GM12874 (cell line): ENCODE data around the gene AOC2.

ENCODE experiments used
- CTCF ChIP-seq: IDR thresholded peaks from 2 replicates; pipeline ENCODE4 v1.5.1; 2011; ENCODE audit warnings: low read depth, mild to moderate bottlenecking, control low read depth, low read length, moderate library complexity; ENCODE audit not compliant: insufficient read depth

Gene AOC2

DNA sequence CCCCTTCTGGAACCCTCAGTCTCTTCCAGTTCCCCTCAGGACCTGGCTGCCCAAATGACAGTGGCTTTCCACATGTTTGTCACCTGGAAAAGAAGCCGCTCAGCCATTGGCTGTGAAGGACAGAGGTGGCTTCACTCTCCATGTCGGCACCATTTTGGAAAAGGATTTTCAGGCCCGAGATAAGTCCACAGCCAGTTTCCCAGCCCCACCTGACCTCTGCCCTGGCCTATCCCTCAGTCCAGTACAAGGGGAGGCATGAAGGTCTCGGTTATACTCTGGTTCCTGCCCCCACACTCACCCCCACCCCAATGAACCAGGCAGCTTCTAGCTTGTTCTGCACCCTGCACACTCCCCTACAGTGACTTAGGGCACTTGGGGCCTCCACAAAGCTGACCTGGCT lies 21.8 kb downstream of the AOC2 start:
- TF ChIP-seq CTCF: no peak

DNA sequence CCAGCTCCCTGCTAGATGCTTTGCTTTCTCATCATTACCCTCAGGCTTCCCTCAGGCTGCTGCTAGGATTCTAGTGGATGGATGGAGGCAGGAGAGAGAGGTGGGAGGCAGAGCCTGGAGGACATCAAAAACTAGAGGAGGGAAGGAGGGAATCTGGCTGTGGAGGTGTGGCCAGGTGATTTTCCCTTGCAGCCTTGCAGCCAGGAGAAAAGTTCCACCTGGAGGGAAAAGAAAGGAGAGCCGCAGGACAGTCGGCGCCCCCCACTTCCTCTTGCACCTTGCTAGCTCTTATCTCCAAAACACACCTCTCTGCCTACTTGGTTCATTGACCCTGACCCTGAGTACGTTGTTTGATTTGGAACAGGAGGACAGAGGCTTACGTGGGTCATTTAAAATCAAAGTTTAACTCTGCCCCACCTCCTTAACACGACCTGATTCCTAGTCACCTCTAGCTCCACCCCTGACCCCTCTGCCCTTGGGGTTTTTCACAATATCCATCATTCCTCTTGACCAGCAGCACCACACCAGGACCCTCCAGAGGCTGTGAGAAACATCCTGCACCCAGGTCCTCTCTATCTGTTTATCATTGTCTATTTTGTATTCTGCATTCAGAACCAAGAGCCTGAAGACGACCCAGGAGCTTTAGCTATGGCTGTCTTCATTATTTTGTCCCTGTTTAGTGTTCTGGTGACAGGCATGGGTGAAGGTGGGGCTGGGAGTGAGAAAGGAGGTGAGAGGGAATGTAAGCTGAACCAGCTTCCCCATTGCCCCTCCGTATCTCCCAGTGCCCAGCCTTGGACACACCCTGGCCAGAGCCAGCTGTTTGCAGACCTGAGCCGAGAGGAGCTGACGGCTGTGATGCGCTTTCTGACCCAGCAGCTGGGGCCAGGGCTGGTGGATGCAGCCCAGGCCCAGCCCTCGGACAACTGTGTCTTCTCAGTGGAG lies 22.5 kb downstream of the AOC2 start:
- TF ChIP-seq CTCF: no peak

DNA sequence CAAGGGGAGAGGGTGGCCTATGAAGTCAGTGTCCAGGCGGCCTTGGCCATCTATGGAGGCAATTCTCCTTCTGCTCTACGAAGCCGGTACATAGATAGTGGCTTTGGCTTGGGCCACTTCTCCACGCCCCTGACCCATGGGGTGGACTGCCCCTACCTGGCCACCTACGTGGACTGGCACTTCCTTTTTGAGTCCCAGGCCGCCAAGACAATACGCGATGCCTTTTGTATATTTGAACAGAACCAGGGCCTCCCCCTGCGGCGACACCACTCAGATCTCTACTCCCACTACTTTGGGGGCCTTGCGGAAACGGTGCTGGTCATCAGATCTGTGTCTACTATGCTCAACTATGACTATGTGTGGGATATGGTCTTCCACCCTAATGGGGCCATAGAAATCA lies 24.0 kb downstream of the AOC2 start:
- no peak for TF ChIP-seq CTCF

DNA sequence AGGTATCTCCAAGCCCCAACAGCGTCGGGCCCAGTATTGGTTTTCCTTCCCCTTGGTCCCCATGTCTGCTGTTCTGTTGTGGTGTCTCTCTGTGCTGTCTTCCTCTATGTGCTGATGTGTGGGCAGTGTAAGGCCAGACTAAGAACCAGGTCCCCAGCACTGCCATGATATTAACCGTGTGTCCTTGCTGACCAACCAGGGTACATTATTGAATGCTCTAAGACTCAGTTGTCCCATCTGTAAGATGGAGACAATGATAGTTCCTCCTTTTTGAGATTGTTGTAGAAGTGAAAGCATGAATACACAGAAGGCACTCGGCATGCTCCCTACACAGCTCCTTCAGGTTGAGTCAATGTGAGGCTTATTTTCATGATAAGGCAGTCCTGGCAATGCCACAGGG lies 27.3 kb downstream of the AOC2 start:
- no peak for TF ChIP-seq CTCF

GRCh38 chr17:42872251-42872965 lies 28.0 kb downstream of the AOC2 start:
- TF ChIP-seq CTCF: no peak

GRCh38 chr17:42873315-42873714 lies 28.9 kb downstream of the AOC2 start:
- no peak for TF ChIP-seq CTCF

DNA sequence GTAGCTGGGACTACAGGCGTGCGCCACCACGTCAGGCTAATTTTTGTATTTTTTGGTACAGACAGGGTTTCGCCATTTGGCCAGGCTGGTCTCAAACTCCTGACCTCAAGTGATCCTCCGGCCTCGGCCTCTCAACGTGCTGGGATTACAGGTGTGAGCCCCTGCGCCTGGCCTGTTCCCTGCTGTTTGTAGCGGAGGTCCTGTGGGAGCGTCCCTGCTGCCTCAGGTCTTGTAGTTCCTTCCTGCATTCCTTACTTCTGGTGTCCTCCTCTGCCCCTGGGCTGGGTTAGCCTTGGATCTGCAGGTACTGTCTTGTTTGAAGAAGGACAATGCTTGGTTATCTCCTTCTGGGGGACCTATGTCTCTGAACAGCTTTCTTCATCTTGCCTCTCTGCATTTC lies 32.7 kb downstream of the AOC2 start:
- TF ChIP-seq CTCF: no peak
